SK-N-MC (cell line): ENCODE data around the gene RNASE4.

Source experiments
- EZH2 ChIP-seq: fragments of 200-600 bp; sonication (generic); IDR thresholded peaks from one replicate; pipeline ENCODE4 v1.6.1; 2017; ENCODE audit warnings: antibody characterized with exemption
- POLR2AphosphoS5 ChIP-seq: IDR thresholded peaks from 2 replicates; pipeline ENCODE4 v1.6.1; 2012; ENCODE audit warnings: mild to moderate bottlenecking, low read depth, low read length, borderline replicate concordance

- no peak for TF ChIP-seq POLR2AphosphoS5
- TF ChIP-seq EZH2 = no peak
These were observed 4.5 kb upstream of the RNASE4 start for GRCh38 chr14:20679907-20680306.
